Caki2 (cell line): ENCODE data around the gene MAPK7. TPM values are rescaled to one million over a fixed set of nuclear protein-coding genes. Genes with fewer than 3 reads are reported as not detected.
A peak's percentile ranks its signal among the peaks of the same experiment; 100 is the strongest.

Experiments used
- DNase-seq: peaks from one replicate; pipeline ENCODE4 v3.0.0-alpha.2; 2015; ENCODE audit warnings: low read depth
- in situ Hi-C: cut with HindIII; loops from 2 replicates; pipeline ENCODE4 v1.10.0; 2016; ENCODE audit warnings: low sequenced_read_pairs, low pct_unique_long_range_greater_than_20kb, mixed read lengths
- total RNA-seq: library from RNA; depleted of rRNA; stranded (reverse); fragments of >200 nt; shearing (Covaris generic); gene quantifications from 2 replicates; pipeline ENCODE4 v1.2.3, GENCODE V29; 2014; ENCODE audit warnings: low replicate concordance

Gene MAPK7
- total RNA-seq, 1 experiment from 2014 or later = 3.9 TPM

DNA sequence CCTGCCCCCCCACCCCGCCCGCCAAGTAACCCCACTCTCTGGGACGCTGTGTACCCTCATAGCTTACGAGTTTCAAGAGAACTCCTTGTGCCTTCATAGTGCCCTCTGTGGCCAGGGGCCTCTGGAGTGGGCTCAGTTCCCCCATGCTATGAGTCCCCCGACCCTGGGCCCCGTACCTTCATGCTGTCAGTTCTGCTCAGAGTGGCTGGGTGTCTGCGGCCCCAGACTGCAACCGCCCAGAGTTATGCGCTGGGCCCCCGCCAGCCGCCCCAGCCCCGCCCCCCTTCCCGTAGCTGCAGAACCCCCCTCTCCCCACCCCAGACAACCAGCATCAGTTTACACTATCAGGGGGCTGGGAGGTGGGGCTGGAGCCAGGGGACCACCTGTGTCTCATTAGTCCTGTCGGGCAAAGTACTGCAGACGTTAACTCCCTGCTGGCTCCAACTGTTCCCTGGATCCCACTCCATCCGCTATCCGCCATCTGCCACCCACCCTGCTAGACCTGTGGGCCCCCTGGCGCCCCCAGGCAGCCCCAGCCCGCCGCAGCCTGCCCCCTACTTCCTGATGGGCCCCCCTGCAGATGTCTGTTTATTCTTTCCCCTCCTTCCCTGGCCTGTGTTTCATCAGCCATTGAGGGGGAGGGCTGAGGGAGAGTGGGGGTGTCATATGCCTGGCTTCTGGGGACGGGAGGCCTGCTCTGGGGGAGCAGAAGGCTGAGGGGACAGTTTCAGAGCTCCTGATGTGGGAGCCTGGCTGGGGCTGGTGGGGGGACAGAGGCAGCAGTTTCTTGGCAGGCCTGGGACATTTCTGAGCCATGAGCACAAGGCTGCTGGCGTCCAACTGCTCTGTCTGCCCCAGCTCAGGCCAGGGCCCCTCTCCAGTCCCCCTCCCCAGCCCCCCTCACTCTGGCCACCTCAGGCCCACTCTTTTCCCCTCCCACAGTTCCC lies 8.9 kb downstream of the MAPK7 start, which contains the start of gene MFAP4:
TSS of gene MFAP4 (minus strand) at position 217 of the 947 bp plus-strand sequence. CDS start at position 182, 35 bp downstream.
- no peak for DNase-seq
- in situ Hi-C loops = no loop called here

DNA sequence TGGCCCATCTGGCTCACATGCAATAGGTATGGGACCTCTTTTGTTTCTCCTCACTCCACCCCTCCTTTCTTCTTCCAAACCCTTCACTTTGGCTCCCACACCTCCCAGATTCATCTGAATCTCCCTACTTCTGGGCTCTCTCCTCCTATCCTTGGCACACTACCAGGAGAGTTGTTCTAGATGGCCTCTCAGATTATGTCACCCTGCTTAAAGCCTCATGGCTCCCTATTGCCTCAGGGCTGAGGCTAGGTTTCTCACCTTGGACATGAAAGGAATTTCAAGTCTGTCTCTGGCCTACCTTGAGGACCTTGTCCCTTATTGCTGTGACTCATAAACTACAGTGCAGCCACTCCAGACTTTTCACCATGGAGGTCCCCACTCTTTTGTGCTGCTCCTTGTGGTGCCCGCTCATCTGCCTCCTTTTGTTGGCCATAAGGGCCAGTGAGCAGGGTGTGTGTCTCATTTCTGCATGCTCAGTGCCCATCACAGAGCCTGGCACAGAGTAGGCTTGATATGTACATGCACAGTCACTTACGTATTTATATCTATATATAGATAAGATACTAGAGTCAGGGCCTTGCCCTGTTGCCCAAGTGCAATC lies 9.7 kb downstream of the MAPK7 start:
- DNase-seq = no peak
- in situ Hi-C loops = no loop called here

DNA sequence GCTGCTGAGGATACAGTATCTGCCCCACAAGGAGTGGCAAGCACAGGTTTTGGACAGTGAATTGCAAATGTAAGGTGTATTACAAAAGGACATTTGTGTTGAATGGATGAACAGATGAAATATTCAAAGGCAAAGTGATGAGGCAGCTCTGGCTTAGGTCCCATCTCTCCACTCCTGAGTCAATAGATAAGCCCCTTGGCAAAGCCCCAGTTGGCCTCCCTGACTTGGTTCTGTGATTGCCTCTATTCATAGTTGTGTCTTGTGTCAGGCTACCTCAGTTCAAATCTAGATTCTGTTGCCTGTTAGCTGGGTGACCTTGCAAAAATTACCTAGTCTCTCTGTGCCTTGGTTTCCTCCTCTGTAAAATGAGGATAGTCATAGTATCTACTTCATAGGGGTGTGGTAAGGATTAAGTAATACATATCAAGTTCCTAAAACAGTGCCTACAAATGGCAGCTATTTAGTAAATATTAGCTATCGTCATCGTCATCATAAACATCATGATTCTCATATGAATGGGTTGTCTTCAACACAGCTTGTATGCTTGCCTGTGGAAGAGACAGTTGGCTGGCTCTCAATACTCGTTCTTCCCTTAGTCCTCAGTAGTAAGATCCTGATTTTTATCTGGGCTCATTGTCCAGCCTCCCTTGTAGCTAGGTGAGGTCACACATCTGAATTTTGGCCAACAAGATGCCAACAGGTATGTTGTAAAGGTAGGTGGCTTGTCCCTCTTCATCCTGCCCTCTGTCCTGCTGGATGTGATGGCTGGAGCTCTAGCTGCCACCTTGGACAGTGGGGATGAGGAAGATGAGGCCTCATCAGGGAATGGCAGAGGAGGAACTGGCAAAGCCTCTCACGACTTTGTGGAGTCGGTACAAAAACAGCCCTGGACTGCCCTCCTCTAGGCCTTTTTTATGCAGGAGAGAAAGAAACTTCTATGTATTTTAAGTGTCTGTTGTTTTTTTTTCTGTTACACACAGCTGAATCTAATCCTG lies 10.8 kb downstream of the MAPK7 start:
- in situ Hi-C loops = no loop called here
- no peak for DNase-seq

DNA sequence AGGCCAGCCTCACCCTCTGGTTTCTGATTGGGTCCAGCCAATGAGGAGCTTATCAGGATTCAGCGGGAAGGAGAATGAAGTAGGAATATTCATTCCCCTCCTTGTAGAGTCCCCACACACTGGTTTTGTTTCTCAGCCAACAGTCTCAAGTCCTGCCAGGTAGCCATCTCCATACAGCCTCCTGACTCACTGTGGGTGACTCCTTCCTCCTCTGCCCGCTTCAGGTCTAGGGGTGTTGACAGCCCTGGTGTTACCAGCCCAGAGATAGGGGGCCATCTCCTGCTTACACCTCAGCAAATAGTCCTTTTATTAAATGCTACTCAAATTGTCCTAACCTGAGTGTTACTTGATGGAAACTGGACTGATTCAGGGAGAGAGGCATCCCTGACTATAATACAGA lies 12.7 kb downstream of the MAPK7 start:
- in situ Hi-C loops = no loop called here

DNA sequence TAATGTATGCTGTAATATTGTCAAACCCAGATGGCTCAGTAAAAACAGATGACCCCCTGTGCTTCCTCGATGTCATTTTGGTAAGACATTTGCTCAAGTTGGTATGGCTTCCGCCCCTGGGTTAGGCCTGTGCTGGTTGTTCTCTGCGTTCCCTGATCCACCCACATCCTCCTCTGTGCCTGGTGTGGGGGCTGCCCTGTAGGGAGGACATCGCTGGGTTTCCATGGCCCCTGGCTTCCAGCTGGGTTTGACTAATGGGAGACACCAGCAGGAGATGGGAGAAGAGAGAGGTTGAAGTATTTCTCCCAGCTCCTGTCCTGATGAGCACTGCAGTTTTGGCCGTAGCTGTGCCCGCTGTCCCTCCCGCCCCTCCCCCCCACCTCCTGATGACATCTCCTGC lies 13.1 kb downstream of the MAPK7 start:
- in situ Hi-C loops = no loop called here
- DNase-seq = no peak

More for the DNA sequence above, 12.7 kb downstream of the MAPK7 start:
- no peak for DNase-seq

DNA sequence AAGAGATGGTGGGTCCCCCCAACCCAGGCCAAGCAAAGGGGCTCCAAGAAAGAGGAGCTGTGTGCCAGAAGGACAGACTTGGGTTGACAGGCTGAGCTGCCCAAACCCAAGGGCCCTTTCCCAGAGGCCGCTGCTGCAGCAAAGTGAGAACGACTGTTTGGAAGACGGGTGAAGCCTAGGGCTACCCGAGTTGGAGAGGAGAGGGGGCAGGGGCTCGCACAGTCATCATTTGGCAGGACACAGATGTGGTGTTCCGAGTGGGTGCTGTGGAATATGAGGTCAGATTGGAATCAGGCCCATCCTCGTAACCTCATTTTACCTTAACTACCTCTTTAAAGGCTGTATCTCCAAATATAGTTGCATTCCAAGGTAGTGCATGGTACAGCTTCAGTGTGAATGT lies 14.0 kb downstream of the MAPK7 start:
- DNase-seq = no peak
- in situ Hi-C loops = no loop called here

GRCh38 chr17:19397556-19398041 lies 19.3 kb downstream of the MAPK7 start:
- in situ Hi-C loops = no loop called here
- DNase-seq = no peak

DNA sequence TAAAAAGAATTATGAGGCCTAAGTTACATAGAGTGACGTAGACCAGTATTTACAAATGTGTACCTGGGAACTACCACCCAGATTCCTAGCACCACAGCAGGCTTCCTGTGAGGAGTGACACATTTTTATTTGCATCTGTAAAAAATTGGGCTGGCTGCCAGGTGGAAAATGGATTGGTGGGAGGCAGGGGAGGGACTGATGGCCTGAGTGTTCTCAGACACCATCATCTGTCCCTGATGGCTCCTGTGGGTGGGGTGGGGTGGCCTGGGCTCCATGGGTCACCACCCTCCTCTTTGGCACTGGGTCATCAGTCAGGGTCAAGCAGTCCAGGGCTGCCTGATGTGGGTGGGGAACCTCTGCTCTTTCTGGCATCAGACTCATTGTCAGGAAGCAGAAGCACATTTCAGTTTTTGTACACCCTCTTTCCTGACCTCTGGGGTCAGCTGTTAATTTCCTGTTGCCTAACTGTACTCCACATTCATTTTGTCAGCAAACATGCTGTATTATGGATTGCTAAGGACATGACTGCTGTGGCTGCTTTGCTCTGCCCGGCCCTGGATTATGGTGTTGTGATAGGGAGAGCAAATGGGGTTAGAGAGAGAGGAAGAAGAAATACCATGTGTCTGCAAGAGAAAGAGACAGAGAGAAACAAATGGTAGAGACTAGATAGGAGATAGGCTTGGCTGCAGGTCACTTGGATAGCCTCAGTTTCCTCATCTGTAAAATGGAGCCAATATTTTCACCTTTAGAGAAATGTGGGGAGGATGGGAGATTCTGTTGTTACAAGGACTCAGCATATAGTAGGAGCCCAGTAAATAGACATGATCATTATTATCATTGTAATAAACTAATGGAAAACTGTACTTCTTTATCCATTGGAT lies 20.2 kb downstream of the MAPK7 start:
- peak; percentile 40 for DNase-seq
- in situ Hi-C loops = no loop called here

DNA sequence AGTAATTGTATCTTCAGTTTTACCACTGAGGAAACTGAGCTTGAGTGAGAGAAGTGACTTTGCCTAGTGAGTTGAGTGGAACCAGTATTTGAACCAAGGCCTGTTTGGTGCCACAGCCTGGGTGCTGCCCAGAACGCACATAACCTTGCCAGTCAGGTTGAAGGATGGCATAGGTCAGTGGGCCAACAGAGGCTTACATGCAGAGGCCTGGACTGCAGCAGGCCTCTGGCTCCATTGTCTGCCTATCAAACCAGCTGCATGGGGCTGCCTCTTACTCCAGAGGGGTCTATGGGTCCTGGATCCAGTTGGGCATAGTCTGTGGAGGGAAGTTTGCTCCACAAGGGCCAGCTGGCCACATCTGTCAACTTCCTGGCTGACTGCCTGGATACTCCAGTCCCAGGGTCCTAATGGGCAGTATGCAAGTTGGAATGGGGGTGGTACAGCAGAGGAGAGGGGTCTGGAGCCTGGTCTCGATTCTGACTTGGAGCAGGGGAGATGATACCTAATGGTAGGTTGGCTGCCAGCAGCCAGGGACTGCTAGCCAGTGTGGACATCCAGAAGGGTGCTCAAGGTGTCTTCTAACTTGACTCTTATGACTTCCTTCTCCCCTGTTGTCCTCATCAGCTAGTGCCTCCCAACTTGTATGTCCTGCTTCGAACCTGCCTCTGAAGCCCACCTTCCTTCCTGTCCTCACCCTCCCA lies 21.6 kb downstream of the MAPK7 start:
- no peak for DNase-seq
- in situ Hi-C loops = no loop called here

DNA sequence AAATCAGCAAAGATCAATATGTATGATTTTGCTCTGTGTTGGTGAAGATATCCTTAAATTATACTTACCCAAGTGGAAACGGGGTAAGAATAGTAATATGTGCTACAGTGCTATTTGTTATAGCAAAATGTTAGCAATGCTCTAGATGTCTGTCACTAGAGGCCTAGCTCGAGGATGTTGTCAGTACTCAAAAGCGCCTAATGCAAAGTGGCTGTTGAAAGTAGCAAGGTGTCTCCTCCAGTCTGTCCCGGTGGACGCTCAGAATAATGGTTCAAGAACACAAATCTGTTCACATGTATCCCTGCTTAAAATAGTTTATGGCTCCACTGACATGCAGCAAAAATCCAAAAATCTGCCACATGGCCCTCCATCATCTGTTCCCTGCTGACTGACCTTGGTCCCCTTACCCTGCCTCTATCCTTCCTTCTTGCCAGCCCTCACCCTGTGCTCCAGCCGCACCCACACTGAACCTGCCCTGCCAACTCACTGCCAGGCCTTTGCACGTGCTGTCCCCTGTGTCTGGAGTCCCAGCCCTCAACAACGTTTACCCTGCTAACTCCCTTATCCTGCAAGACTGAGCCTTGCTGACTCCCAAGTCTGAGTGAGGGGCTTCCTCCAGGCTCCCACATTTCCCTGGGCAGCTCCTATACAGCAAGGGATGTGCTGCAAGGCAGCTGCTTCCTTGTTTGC lies 23.2 kb downstream of the MAPK7 start:
- in situ Hi-C loops = no loop called here
- DNase-seq = no peak

DNA sequence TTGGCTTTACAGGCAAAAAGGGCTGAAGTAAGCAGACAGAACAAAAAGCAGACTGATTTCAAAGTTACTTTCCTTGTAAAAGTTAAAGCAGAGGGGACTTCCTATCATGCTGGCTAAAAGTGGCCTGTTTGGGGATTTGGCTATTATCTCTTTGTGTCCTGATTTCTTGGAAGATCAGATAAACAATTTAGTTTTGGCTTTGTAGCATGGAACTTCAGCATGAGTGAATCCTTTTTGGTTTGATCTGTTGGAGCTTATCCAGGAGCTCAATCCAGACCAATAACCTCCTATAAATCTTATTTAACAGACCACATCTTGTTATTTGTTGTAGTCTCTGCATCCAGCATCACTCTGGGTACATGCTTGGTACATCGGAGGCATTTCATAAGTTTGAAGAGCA lies 23.9 kb downstream of the MAPK7 start:
- in situ Hi-C loops = no loop called here
- DNase-seq = no peak

GRCh38 chr17:19403021-19403420 lies 24.7 kb downstream of the MAPK7 start:
- in situ Hi-C loops = no loop called here
- DNase-seq = no peak

DNA sequence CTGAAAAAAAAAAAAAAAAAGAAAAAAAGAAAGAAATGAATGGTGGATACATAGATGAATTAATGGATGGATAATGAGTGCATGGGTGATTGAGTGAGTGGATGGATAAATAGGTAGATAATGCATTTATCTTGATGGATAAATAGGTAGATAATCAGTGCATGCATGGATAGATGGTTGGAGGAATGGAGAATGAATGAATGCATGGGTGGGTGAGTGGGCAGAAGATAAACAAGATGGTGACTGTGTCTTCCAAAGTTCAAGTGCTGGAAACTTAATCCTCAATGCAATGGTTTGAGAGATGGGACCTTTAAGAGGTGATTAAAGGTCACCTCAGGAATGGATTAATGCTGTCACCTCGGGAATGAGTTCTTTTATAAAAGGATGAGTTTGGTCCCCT lies 26.0 kb downstream of the MAPK7 start:
- no peak for DNase-seq
- in situ Hi-C loops = no loop called here

DNA sequence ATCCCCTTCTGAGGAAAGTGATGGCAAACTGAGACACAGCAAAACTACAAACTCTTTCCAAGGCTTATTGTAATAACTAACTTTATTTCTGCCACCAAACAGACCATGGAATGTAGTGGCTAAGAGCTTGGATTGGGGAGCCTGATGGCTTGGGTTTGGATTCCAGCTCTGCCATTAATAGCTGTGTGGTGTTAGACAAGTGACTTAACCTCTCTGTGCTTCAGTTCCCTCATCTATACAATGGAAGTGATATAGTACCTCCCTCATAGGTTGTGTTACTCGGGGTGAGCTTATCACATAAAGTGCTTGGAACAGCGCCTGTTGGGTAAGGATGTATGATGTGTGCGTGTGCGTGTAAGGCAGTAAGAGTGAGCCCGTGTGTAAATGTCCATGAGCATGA lies 26.8 kb downstream of the MAPK7 start:
- no peak for DNase-seq
- in situ Hi-C loops = no loop called here

DNA sequence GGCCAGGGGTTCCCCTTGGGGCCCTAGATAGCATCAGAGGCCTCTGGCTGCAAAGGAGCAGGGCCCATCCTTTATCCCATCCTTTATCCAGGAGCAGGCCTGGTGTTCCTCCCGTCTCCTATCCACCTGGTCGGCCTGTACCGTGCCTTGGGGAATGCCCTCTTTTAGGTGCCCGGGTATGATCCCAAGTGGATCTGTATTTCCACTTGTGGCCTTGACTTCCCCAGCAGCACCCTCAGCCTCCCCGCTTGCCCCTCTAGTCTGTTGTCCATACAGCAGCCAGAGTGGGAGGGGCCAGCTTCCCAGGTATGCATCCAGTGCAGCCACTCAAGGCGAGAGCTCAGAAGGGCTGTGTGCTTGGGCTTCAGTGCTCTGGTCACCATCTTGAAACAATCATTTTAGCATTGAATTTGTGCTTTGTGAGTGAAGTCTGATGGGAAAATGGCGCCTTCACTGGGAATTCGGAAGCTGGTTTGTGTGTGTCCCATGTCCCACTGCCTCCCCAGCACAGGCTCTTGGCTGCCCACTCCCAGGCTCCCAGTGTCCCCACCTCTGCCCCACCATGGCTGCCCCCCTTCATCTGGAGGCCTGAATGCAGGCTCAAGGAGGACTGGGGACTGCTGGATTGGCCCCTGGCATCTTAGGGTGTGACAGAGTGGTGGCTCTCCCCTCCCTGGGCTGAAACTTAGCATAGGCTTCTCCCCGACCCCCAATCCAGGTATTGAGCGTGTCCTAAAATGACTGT lies 29.5 kb downstream of the MAPK7 start:
- DNase-seq = no peak

DNA sequence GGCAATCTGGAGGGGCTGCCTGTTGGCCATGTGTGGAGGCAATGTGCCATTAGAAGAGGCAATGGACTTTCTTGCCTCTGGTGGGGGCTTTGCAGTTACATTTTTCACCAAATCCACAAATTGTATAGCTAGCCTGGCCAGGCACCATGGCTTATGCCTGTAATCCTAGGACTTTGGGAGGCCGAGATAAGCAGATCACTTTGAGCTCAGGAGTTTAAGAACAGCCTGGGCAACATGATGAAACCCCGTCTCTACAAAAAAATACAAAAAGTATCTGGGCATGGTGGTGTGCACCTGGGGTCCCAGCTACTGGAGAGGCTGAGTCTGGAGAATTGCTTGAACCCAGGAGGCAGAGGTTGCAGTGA lies 30.0 kb downstream of the MAPK7 start:
- in situ Hi-C loops = no loop called here
- DNase-seq = no peak

More for the DNA sequence above, 29.5 kb downstream of the MAPK7 start:
- in situ Hi-C loops = no loop called here
